HuH-7 (cell line): Measurements from ENCODE around the gene SPTBN1.
"Not testable (repeated sequence)": the region's sequence is repeated elsewhere in the genome, so short reads cannot be mapped to it uniquely, and the experiment has no call there.

Experiments used
- DNase-seq: peaks from one replicate; pipeline ENCODE4 v3.0.0; 2011; ENCODE audit warnings: low spot score

Gene SPTBN1

GRCh38 chr2:54471221-54471711, 15.1 kb downstream of the SPTBN1 start:
- peak; percentile 55 for DNase-seq

DNA sequence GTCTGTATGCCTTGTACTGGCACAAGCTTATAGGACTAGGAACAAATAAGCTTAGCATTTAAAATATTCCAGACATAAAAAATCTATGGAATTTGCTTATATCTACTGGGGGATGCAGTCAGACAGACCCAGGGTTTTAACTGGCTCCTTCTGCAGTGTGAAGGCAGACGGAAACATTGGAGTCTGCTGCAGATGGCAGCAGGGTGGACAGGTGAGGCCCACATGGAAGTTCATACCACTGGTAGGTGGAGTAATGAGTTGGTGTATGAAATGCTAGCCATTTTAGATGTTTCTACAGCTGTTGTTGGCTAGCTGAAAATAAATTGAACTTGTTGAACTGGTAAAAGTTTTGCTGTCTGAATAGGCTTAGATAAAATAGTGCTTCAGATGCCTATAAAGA, 17.7 kb downstream of the SPTBN1 start:
- no peak for DNase-seq

DNA sequence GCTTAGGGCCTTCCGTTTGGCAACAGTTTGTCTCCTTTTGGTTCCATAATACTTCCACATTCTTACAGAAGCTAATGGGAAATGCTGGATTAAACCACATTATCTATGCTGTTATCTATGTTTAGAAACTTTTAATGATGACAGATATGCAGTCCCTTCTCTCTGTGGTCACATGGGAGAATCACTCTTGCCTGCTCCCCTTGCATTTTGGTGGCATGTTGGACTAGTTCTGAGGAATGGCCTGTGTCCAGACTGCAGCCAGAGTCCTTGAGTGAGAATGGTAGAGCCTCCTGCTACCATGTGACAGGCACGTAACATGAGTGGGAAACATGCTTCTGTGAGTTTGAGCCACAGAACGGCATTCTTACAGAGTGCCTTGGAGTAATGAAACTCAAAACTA, 19.2 kb downstream of the SPTBN1 start:
- no peak for DNase-seq

GRCh38 chr2:54475919-54476318, 19.8 kb downstream of the SPTBN1 start:
- DNase-seq, result no peak

DNA sequence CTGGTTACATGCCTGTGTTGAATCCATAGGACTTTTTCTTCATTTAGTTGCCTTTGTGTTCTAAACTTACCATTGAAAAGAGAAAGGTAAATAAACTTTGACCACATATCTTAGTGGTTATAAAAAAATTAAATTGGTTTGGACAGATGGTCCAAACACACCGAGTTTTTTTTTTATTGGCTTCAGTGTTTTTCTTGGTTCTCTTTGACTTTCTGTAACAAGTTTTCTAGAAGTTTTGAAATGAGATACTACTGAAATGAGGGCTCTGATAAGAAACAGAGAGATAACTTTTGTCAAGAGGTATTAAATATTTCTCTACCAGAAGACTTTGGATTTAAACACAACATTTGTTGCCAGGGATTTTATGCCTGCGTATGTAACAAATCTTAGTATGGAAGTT, 20.7 kb downstream of the SPTBN1 start:
- DNase-seq, result no peak

- DNase-seq, result no peak
These were observed 21.8 kb downstream of the SPTBN1 start for GRCh38 chr2:54477896-54478295.

- DNase-seq, result no peak
These were observed 22.8 kb downstream of the SPTBN1 start for GRCh38 chr2:54478899-54479298.

- DNase-seq, result no peak
These were observed 23.3 kb downstream of the SPTBN1 start for GRCh38 chr2:54479424-54479823.

DNA sequence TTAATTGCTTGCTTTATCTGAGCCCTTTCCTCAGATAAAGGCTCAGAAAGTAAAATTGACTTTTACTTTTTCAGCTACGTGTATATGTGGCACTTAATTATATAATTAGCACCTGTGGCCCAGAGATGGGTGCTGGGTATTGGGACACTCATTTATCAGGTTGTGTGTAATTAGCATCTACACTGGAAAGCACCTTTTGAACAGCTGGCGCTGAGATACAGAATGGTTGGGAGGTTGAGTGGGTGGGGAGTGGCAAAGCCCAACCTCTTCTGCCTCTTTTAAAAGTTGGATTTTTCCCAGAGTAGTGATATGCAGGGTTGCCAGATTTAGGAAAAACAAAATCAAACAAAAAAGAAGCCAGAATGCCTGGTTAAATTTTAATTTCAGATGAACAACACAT, 23.9 kb downstream of the SPTBN1 start:
- DNase-seq, result no peak

DNA sequence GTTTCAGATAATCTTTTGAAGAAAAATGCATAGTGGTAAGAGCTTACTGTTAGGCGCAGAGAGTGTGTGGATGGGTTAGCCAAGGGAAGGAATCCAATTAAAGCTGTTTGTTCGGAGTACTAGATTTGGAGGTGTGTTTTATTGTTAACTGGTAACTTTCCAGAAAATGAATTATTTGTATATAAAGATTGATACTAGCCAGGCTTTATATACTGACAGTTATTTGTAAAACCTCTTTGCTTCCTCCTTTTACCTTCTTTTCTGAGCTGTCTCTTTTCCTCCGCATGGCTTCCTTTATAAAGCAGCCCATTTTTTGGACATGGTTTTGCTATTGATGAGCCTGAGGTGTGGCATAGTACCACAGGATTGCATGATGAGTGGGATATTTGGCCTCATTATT, 25.6 kb downstream of the SPTBN1 start:
- DNase-seq, result no peak

DNA sequence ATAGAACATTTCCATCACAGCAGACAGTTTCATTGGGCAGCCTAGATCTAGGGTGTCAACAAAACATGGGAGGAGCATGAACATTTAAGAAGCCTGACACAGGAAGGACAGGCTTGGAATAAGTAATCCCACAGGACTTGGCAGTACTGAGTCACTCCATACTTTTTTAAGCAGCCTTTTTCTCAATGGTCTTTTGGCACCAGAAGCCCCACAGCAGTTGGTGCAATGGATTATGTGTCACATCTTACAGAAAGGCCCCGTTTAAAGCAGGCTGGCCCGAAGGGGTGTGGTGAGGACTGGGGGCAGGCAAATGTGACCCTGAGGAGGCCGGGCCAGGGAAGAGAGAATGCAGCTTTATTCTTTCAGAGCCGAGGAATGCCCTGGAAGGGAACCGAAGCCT, 26.6 kb downstream of the SPTBN1 start:
- no peak for DNase-seq

- DNase-seq, result no peak
These were observed 27.3 kb downstream of the SPTBN1 start for GRCh38 chr2:54483426-54483825.

DNA sequence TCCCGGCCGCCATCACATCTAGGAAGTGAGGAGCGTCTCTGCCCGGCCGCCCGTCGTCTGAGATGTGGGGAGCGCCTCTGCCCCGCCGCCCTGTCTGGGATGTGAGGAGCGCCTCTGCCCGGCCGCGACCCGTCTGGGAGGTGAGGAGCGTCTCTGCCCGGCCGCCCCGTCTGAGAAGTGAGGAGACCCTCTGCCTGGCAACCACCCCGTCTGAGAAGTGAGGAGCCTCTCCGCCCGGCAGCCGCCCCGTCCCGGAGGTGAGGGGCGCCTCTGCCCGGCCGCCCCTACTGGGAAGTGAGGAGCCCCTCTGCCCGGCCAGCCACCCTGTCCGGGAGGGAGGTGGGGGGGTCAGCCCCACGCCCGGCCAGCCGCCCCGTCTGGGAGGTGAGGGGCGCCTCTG, 29.6 kb downstream of the SPTBN1 start:
- not testable (repeated sequence) for DNase-seq

- DNase-seq, result no peak
These were observed 30.6 kb downstream of the SPTBN1 start for GRCh38 chr2:54486766-54487165.

- no peak for DNase-seq
These were observed 34.7 kb downstream of the SPTBN1 start for GRCh38 chr2:54490863-54491262.

DNA sequence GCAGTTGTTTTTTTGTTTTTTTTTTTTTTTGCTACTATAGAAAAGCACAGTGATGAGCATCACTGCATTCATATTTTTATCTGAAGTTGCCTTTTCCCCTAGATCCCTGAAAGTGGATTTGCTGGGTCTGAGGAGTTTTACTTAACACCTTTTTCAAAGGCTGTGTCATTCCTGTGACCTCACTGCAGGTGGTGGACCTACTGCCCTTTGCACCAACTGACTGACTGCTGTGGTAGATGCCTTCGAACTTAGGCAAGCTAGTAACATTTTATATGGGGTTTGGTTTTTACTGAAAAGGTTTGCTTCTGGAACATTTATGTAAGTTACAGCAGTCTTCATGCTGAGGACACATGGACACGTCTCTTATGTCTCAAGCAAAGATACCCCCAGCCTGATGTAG, 36.2 kb downstream of the SPTBN1 start:
- DNase-seq, result peak; percentile 44

- DNase-seq, result no peak
These were observed 38.0 kb downstream of the SPTBN1 start for GRCh38 chr2:54494087-54494486.

GRCh38 chr2:54496920-54497319, 40.8 kb downstream of the SPTBN1 start:
- no peak for DNase-seq

- peak; percentile 74 for DNase-seq
These were observed 41.9 kb downstream of the SPTBN1 start for GRCh38 chr2:54497763-54498680.

GRCh38 chr2:54499661-54500060, 43.5 kb downstream of the SPTBN1 start:
- DNase-seq, result no peak

GRCh38 chr2:54500404-54501205, 44.5 kb downstream of the SPTBN1 start:
- no peak for DNase-seq

DNA sequence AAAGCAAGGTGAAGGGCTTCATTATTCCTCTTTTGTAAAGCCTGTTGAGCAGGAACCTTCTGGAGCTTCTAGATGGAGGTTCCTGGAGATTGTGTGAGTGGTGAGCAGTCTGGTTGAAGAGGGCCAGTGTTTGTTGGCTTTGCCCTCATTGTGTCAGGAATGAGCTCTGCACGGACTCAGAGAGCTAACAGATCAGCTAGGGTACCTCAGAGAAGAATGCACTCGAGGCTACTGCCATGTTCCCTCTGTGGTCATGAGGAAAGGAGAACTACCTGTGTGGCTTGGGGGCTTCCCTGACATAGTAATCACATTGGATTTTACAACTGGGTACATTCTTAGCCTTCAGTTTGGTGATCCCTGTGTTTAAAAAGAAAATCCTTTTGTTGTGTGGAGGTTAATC, 46.6 kb downstream of the SPTBN1 start:
- DNase-seq, result no peak

GRCh38 chr2:54503192-54503591, 47.1 kb downstream of the SPTBN1 start:
- peak; percentile 48 for DNase-seq
